GM10248 (cell line): ENCODE results near the gene C4BPA.

Experiments used
- CTCF ChIA-PET: fragments of 300-600 bp; sonication (Branson Sonifier 250); formaldehyde crosslinking; extraction: SDS; loops from one replicate; lab custom pipeline; 2021; ENCODE audit warnings: antibody characterized with exemption; lab: Yijun Ruan, JAX
- POLR2A ChIA-PET: fragments of 350-650 bp; sonication (Branson Sonifier 250); formaldehyde crosslinking; extraction: SDS; loops from one replicate; lab custom pipeline; 2020; ENCODE audit warnings: antibody characterized with exemption; lab: Yijun Ruan, JAX
- DNase-seq: peaks from one replicate; pipeline ENCODE4 v3.0.0; 2012; ENCODE audit errors: extremely low spot score
- TF ChIP-seq, protein P1 (sequence below): IDR thresholded peaks from 2 replicates; pipeline ENCODE4 v1.5.1; 2012; ENCODE audit warnings: mild to moderate bottlenecking, low read depth; ENCODE audit errors: extremely low read depth, missing control alignments, control extremely low read depth

The C4BPA gene

DNA sequence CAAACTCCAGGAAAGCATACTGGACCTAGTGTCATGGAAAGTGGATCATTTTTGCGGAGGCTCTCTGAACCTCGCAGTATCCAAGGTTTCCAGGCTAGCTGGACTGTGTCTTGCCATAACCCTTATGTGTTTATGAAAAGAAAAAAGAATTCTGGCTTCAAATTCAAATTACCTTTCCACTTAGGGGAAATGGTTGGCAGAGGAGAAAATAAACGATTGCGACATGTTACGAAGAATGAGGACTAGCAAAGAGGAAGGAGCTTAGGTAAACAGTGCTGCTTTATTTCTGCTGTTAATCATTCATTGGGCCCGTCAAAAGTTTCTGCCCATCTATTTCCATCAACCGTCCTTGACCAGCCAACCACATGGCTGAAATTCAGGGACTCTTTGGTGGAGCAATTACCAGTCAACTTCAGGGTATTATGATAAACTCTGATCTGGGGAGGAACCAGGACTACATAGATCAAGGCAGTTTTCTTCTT is at the start of gene C4BPA:
C4BPA (plus strand) TSS at position 342 of the 482 bp plus-strand sequence. CDS start 8,793 bp downstream, outside the sequence.
- POLR2A ChIA-PET: interaction anchor here (0.6 kb wide), 1 partner anchor 226 kb away, joined by 5 read pairs; no protein-coding TSS in a partner anchor
- CTCF ChIA-PET: interaction anchor here (1.1 to 2.6 kb wide), 2 partner anchors 241 to 396 kb away, joined by 3 to 6 read pairs; no protein-coding TSS in a partner anchor
- TF ChIP-seq, protein P1, sequence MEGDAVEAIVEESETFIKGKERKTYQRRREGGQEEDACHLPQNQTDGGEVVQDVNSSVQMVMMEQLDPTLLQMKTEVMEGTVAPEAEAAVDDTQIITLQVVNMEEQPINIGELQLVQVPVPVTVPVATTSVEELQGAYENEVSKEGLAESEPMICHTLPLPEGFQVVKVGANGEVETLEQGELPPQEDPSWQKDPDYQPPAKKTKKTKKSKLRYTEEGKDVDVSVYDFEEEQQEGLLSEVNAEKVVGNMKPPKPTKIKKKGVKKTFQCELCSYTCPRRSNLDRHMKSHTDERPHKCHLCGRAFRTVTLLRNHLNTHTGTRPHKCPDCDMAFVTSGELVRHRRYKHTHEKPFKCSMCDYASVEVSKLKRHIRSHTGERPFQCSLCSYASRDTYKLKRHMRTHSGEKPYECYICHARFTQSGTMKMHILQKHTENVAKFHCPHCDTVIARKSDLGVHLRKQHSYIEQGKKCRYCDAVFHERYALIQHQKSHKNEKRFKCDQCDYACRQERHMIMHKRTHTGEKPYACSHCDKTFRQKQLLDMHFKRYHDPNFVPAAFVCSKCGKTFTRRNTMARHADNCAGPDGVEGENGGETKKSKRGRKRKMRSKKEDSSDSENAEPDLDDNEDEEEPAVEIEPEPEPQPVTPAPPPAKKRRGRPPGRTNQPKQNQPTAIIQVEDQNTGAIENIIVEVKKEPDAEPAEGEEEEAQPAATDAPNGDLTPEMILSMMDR: no peak
- DNase-seq: no peak

GRCh38 chr1:207054491-207054890 is 49.5 kb upstream of the C4BPA start:
- CTCF ChIA-PET: interaction anchor here (1.2 to 3.2 kb wide), 5 partner anchors 13 to 30 kb away, joined by 3 to 12 read pairs (median 4); no protein-coding TSS in a partner anchor
- DNase-seq: no peak
- POLR2A ChIA-PET: no interaction called here
- TF ChIP-seq, protein P1: no peak

DNA sequence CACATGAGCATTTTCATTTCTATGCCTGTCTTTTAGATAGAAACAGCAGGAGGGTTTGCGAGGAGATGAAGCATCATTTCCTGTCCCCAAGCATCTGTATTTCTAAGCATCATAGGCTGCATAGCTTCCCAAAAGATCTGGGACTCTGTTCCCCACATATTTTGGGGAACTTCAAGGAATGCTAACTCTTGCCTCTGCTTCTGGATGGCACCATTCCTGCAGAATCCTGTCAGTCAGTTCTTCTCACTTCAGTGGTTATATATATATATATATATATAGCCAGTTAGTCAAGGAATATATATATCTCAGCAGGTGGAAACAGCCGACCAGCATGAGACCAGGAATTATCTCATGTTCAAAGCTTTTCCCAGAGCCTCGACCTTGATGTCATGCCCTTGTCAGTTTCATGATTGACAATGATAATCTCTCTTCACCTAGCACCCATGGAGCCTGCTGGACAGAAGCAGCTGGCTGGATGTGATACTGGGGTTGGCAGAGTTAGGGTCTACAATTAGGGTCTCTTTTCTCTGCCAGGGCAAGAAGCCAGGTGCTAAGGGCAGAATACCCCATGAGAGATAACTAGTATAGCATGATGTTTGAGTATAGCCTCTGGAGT is 48.5 kb upstream of the C4BPA start:
- CTCF ChIA-PET: interaction anchor here (1.0 to 3.2 kb wide), 8 partner anchors 12 to 29 kb away, joined by 3 to 12 read pairs (median 4); partner anchors contain the start of gene C1orf116
- DNase-seq: no peak
- TF ChIP-seq, protein P1: no peak
- POLR2A ChIA-PET: no interaction called here

DNA sequence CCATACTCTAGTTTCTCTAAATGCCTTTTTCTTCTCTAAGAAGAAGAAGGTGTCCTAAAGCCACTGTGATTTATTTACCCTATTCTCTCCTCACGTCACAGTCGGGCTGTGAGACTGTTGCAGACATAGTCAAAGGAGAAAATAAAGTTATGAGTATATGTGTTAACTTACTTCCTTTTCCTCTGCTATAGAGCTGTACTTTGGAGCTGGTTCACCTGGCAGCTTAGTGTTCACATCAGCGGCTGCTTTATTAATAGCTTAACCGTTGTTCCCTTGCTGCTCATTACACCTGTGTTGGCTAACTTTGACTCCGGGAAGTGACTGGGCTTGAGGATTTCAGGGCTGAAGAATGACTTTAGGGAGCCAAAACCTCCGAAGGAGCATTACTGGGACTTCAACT is 47.4 kb upstream of the C4BPA start:
- TF ChIP-seq, protein P1: no peak
- DNase-seq: no peak
- ChIA-PET CTCF (interaction anchor here (1.0 to 3.2 kb wide), 4 partner anchors 17 to 24 kb away, joined by 3 to 12 read pairs (median 8); partner anchors contain the start of gene C1orf116), POLR2A (no interaction called here)

DNA sequence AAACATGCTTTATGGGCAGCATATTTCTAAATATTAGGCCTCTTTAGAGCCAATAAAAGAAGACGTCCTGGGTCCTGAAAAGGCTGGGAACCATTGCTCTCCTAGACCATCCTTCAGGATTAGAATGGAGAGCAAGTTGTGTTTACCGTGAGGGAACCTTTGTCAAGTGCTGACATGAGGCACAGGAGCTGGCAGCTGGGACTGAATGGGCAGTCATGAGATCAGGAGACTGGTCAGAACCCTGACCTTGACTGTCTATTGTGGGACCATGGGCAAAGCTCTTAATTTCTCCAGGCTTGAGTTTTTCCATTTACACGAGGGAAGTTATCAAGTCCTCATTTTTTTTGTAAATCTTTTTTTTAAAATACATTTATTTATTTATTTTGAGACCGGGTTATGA is 45.8 kb upstream of the C4BPA start:
- CTCF ChIA-PET: interaction anchor here (1.2 to 2.9 kb wide), 3 partner anchors 9 to 21 kb away, joined by 3 to 13 read pairs (median 11); no protein-coding TSS in a partner anchor
- POLR2A ChIA-PET: no interaction called here
- TF ChIP-seq, protein P1: no peak
- DNase-seq: no peak

- CTCF ChIA-PET: interaction anchor here (1.6 to 5.2 kb wide), 3 partner anchors 10 to 20 kb away, joined by 8 to 29 read pairs (median 13); no protein-coding TSS in a partner anchor
- no peak for DNase-seq
- POLR2A ChIA-PET: no interaction called here
- TF ChIP-seq, protein P1: no peak
These were observed 44.9 kb upstream of the C4BPA start for GRCh38 chr1:207058878-207059867.
